IPS-NIHi7 (cell line): ENCODE data around the gene IL1RAPL1.

Source experiments
- DNase-seq: peaks from one replicate; pipeline ENCODE4 v3.0.0; 2012; ENCODE audit warnings: mixed read lengths; ENCODE audit errors: extremely low spot score

The IL1RAPL1 gene

DNA sequence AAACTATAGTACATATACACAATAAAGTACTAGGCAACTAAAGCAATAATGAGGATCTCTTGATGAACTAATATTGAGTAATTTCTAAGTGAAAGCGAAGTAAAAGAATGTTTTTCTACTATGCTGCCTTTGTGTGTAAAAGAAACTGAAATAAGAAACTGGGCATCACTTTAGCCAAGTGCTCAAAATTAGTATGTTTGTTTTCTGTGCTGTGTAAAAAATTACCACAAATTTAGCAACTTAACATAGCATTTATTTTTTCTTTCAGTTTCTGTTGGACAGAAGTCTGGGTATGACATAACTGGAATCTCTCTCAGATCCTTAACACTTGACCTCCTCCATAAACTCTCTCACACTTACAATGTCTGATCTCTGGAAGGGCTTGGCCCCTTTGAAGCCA, 941.0 kb downstream of the IL1RAPL1 start:
- no peak for DNase-seq

DNA sequence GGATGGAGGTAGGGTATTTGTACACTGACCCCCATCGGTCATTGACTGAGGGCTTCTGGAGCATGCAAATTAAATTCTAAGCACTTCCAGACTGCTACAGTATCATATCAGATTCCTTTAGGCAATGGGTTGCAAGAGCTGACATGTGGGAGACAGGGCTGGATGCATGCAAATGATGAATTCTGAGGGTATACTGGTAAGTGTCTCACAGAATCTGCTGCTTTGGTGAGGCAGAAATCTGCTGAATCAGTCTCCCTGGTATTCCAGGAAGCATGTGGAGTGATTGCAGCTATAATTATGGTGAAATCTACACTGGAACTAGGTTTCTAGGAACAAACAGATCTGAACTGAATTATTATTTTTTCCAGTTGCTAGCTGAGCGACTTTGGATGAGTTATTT, 943.3 kb downstream of the IL1RAPL1 start:
- no peak for DNase-seq

DNA sequence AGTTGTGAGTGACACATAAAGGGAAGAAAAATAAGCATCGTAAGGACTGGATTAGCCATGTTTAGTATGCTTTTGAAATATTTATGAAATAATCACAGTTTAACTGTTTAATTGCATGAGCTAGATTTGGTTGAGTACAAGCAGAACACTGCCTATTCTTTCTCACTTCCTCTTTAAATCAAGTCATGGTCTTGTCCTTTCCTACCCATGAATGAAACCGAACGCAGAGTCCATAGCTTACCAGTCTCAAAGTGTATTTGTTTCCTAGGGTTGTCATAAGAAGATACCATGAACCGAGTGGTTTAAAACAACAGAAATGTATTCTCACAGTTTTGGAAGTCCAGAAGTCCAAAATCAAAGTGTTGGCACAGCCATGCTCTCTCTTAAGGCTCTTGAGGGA, 944.1 kb downstream of the IL1RAPL1 start:
- DNase-seq, result no peak

DNA sequence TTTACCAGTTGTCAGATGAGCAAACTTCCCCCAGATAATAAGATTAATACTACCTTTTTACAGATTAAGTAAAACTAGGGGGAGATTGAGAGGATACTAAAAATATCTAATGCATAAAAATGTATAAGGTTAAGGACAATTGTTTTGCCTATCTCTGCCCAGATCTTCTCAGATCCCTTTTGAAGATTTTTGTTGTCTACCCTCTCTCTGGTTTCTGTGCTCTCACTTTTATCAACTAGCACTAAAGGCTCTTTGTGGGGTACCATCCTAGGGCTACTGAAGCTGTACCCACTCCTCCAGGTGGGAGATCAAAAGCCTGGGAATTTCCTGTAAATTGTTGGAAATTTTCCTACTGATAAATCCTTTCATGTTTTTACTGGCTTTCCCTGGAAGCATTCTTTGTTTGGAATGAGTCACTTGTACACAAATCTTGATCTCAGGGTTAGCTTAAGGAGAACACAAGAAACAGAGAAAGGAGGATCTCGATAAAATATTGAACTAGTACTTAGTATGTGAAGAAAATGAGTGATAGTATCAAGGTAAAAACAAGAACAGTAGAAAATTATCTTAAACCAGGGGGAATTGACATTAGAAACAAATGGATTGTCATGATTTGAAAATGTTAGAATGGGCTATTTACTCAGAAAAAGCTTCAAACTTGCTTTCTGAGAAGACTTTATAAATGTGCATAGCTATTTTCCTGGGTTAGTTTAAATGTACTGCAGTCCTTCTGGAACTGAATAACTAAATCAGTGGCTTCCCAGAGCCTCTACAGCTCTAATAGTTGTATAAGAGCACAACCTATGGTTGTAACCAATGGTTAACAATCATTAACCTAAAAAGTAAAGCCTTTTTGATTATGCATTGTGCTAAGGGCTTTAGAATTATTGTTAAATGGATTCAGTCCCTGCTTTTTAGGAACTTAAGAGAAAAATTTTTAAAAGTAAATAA, 948.2 kb downstream of the IL1RAPL1 start:
- DNase-seq, result no peak

DNA sequence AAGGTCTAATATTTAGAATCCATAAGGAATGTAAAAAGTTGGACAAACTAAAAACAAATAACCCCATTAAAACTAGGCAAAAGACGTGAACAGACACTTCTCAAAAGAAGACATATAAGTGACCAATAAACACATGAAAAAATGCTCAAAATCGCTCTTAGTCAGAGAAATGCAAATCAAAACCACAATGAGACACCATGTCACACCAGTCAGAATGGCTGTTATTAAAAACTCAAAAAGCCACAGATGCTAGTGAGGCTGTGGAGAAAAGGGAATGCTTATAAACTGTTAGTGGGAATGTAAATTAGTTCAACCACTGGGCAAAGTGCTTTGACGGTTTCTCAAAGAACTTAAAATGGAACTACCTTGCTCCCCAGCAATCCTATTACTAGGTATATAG, 953.8 kb downstream of the IL1RAPL1 start:
- no peak for DNase-seq

DNA sequence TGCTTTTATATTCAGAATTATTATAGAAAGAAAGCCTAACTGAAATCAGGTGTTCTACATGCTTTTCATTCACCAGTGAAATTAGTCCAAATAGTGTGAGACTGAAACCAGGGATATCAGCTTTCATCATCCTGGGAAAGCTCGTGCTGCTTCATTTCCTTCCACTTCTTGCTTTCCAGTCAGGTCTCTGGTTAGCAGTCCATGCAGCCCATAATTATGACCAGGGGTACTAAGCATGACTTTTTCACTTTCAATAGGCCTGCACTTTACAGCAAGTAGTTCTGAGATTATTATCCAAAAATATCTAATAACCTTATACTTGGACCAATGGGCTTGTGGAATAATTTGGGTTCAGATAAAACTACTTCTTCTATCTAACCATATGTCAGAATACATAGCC, 954.9 kb downstream of the IL1RAPL1 start:
- DNase-seq, result no peak

DNA sequence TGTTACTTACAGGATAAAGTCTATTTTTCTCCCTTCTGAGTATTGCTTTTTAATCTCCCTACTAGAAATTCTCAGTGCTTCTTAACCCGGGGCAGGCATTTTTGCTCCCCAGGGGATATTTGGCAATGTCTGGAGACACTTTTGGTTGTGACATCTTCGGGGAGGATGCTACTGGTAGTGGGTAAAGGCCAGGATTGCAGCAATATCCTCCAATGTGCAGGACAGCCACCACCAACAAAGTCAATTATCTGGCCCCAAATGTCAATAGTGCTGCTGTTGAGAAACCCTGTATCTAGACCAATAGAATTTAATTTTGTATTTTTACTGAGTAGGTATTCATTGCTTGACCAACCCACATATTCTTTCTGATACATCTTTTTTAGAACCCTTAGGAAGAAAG, 958.6 kb downstream of the IL1RAPL1 start:
- DNase-seq, result no peak

DNA sequence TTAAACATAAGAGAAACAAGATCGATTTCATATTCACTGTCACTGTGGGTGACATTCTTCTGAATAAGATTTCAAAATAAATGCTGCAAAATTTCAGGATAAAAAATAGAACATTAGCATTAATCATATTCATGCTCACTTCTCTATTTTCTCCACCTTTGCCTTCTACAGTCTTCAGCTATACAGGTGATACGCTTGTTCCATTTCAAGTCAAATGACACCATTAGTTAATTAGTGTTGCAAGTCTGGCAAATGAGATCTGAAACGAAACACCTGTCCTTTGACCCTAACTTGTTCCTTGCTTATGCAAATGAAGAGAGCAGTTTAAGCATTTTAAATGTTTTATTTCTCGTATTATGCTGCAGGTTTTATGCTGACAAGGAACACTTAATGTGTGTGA, 960.6 kb downstream of the IL1RAPL1 start:
- no peak for DNase-seq

DNA sequence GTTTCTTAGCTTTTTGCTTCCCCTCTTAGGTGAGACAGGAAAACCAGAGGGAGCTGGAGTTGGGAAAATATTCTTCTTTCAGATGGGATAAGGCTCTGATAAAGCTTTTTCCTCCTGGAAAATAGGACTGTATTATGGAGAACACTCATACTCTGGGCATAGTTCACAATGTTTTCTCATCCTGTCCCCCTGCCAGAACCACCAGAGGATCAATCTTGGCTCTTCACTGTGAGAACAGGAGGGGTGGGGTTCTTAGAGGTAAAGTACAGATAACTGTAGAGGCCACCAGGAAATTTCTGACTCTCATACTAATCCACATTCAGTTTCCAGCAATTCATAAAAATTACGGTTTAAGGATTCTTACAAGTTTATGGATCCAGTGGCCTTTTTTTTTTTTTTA, 966.3 kb downstream of the IL1RAPL1 start:
- no peak for DNase-seq

DNA sequence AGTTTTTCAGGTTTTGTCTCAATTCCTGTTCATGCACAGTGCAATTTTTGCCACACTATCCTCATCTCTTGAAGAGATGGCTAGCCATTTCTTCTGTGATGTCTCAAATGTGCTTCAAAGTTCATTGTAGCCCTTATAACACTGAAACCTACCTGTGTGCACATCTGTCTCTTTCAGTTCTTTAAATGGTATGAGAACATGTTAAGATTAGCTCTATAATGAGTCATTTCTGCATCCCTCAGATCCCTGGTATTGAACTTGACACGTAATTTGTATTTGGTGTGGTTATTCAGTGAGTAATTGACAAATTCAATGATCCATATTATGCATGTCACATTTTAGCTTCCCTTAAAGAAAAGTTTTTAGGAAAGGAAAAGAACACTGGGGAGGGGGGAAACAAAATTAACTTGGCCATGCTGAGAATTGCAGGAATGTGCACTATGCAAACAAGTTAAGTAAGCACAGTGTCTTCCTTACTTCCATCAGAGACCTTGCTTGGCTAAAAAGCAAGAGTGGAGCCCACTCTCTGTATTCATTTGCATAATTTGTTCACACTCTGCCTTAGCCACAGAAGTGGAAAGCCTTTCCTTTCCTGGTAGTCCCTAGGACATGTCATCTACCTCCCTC, 968.3 kb downstream of the IL1RAPL1 start:
- no peak for DNase-seq

DNA sequence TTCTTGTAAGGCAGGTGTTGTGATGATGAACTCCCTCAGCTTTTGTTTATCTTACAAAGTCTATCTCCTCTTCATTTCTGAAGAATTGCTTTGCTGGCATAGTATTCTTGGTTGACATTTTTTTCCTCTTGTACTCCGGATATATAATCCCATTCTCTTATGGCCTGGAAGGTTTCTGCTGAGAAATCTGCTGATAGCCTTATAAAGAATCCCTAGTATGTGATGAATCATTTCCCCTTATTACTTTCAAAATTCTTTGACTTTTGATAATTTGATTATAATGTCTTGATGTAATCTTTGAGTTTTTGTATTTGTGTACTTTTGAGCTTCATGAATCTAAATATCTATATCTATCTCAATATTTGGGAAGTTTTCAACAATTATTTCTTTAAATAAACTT, 972.8 kb downstream of the IL1RAPL1 start:
- no peak for DNase-seq

DNA sequence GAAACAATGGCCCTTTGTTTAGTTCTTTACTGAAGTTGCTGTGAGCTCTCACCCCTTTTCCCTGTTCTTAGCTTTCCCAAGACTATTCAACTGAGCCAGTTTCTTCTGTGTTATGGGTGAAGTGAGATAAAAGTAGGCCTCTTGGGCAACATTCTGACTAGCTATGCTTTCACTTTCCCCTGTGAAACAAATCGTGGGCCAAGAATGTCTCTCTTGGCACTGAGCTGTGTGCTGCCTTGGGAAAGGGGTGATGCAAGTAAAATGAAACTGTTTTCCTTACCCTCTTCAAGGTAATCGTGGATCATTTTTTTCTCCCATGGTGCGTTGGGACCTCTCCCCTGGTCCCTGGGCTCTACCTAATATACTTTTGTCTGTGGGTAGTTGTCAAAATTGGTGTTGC, 974.2 kb downstream of the IL1RAPL1 start:
- DNase-seq, result no peak

DNA sequence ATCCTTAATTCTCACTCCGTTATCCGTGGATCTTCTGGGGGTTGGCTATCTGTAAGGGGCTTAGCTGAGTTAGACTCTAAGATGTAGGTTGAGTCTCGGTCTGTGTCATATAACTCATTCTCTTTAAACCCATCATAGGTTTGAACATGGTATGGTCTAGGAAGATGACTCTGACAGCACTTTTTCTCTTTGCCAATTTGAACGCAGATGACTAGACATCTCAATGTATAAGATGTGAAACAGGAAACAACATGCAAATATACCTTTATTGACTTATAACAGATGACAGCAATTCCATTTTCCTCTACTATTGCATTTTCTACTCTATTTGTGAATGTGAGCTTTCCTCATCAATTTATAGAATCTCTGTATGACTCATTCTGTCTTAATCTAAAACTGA, 993.3 kb downstream of the IL1RAPL1 start:
- DNase-seq, result no peak

DNA sequence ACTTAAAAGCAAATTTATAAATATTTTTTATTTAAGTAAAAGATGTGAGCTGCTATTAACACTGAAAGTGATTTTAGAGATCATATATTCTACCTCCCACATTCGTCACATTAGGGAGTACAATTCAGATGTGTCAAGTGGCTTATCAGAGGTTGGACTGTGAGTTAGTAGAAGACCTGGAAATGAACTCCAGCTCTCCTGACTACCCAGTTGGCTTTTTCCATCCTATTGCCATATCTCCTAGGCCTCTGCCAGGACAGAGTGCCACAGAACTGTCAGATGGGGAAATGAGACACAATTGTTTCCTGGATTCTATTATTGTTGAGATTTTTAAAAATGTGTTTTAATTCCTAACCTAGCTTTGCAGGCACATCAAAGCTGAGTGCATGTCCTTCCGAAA, 994.0 kb downstream of the IL1RAPL1 start:
- no peak for DNase-seq

DNA sequence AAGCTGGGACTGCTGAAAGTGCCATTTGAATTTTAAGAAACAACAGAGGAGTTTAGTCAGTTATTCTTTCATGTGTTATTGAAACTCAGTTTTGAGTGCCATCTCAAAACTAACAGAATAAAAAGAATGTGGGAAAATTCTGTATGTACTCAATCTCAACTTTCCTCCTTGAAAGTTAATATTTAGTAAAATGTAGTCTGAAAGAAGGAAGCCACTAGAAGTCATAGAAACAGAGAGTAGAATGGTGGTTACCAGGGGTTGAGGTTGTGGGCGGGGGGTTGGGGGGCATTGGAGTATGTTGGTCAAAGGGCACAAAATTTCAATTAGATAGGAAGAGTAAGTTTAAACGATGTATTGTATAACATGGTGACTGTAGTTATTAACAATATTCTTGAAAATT, 999.9 kb downstream of the IL1RAPL1 start:
- no peak for DNase-seq

DNA sequence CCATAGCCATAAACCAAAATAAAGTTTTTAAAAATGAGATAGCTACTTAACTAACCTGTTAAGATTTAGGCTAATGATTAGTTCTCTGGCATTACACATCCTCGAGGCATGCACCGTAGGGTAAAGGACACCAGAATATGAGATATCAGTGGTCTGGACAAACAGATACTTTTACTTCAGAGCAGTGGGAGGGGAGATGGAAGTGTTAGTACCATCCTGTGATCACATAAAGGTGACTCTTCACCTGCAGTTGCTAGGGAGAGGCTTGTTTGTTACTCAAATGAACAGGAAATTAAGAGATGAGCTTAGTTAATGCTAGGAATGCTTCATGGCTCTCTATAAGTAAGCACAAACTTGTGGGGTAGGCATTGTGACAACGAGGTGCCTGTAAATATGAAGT, 1003.7 kb downstream of the IL1RAPL1 start:
- DNase-seq, result no peak

DNA sequence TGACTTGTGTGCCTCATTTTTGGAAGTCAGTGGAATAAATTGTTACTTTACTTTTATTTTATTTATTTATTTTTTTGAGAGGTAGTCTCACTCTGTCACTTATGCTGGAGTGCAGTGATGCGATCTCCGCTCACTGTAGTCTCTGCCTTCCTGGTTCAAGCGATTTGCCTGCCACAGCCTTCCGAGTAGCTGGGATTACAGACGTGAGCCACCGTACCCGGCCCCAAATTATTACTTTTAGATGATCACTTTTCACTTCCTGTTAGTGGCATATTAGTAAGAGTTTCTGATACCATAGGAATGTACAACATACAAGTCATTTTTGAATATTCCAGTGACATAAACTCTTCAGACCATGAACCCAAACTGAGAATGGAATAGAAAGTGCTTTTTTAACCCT, 1017.1 kb downstream of the IL1RAPL1 start:
- no peak for DNase-seq

DNA sequence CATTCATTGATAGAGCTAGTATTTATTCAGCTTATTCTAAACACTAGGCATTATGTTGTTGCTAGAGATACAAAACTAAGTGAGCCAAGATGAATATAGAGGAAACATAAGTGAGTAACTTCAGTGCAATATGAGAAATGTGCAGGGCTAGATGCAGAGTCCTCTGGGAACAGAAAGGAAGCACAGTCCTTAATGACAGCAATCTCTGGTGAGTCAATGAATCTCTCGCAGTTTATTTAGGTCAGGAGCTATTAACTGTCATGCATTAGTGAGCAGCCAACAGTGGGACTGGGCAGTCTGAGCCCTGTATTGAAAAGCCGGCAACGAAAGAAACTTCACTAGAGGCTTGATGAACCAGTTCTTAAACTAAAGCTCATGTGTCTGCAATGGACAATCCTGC, 1030.0 kb downstream of the IL1RAPL1 start:
- no peak for DNase-seq

DNA sequence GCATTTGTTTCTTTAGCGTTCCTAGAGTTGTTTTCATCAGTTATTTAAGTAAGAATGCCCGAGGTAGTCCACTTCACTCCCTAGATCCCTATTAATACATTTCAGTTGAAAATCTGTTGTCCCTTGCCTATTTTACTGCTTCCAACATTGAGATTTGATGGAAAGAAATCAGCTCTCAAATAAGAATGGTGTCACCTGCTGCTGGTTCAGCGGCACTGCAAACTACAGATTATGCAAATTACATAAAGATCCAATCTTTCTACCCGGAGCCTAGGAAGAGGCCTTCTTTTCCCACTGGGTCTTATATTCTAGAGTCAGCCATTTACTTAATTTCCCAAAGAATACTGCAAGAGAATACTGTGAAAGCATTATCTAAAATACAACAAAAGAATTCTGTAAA, 1030.5 kb downstream of the IL1RAPL1 start:
- no peak for DNase-seq

DNA sequence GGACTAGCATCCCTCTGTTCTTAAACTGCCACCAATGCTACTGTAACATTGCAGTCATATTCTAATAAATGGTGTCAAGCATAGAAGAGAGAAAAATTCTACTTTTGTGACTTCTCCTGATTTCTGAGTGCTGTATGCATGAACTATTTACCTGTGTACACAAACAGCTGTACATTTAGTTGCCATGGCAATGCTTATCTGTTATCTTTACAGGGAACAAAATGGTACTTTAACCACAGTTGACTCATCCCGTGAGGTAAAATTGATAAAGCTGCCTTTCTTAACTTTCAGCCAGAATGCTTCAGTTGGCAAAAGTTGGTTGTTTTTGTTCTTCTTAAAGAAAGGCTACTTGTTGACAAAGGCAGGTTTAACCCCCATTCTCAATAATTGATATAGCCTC, 1040.6 kb downstream of the IL1RAPL1 start:
- no peak for DNase-seq

DNA sequence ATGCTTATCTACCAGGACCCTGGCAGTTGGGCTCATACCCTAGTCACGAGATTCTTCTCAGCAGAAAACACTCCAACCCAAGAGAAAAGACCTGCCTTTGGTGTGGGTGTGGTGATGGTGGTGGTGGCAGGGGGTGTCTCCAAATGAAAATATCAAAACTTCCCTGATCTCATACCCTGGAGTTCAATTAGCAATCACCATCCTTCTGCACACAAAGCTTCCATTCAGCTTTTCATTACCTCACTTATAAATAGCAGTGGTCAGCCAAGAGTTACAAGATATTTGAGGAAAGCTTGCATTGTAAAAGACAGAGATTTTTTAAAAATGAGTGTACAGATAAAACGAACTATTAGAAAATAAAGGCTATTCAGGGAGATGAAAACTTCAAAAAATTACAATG, 1047.3 kb downstream of the IL1RAPL1 start:
- DNase-seq, result no peak

DNA sequence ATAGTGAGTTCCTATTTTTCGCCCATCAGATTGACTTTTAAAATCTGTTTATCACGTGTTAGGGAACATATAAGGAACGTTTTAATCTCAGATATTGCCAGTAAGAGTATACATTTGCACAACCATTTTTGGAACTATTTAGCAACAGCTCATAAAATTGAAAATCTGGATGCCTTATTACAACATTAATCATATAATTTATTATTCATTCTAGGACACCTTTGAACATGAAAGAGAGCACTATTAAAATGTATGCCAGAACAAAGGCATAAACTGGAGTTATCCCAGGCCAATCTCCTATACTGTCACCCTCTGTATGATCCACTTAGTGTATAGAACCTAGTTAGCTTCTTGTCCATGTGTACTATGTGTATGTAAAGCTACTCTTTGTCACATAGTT, 1049.1 kb downstream of the IL1RAPL1 start:
- no peak for DNase-seq

DNA sequence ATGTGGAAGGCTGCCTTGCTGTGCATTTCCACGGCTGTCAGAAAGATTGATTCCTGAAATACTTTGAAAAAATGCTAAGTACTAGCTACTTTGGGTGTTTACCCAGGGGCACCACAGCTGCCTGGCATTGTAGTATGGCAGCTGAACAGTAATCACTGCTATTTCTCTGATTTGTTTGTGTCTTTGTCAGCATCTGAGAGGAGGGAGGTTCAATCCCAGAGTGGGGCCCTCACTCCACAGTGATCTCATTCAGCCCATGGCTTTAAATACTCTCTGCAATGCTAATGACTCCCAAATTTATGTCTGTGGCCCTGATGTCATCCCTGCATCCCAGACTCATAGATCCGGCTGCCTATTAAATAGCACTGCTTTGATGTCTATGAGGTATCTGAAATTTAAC, 1052.9 kb downstream of the IL1RAPL1 start:
- DNase-seq, result no peak
